K562 (cell line): Measurements from ENCODE around the gene SPINT4. TPM values are rescaled to one million over a fixed set of nuclear protein-coding genes. Genes with fewer than 3 reads are reported as not detected.

Source experiments
- ATAC-seq: fragments of 200-7000 bp; cut with Tn5 transposase; 3 replicates; pipeline ENCODE4 v1.9.1; 2020; ENCODE audit warnings: moderate library complexity
- BruUV-seq: library from RNA; stranded (reverse); fragments of 400-500 nt; replicated peaks from 2 replicates; lab custom pipeline; 2021; lab: Mats Ljungman, UMichigan
- CTCF ChIA-PET: fragments of 300-600 bp; formaldehyde crosslinking; extraction: SDS; loops from one replicate; lab custom pipeline; 2021; ENCODE audit warnings: low intra/inter-chr PET ratio; lab: Yijun Ruan, JAX
- POLR2A ChIA-PET: fragments of 300-600, 350-650 bp; sonication (Branson Sonifier 250); formaldehyde crosslinking; extraction: SDS; loops from one replicate; lab custom pipeline; 2021; ENCODE audit warnings: antibody characterized with exemption, inconsistent platforms; lab: Yijun Ruan, JAX
- DNase-seq, 4 experiments: peaks; one replicate each; pipeline versions ENCODE4 v3.0.0 to v3.0.0-alpha.2; 2011 to 2018; ENCODE audit warnings: low spot score in 3 of 4, mixed read lengths in 3 of 4; ENCODE audit errors: extremely low read depth in 1 of 4
- FAIRE-seq: peaks from 2 replicates; lab custom pipeline; 2011; peaks lifted over from hg19 to GRCh38; lab: Jason Lieb, UNC
- H2AFZ ChIP-seq: 2 replicates; pipeline ENCODE4 v1.6.0; 2011; ENCODE audit warnings: low read depth, low read length, control low read depth, inconsistent platforms
- H3K27ac ChIP-seq: fragments of 200-600 bp; 3 replicates; pipeline ENCODE4 v1.8.0; 2011; ENCODE audit warnings: low read depth, mild to moderate bottlenecking, control low read depth, inconsistent platforms, low read length, moderate library complexity, mixed read lengths; ENCODE audit errors: extremely low read depth
- H3K27me3 ChIP-seq, 2 experiments: fragments of 300-600 bp in 1 of 2; 2 replicates in 1 of 2; 3 replicates in 1 of 2; pipeline versions ENCODE4 v1.6.0 to v1.8.0; 2011; ENCODE audit warnings: inconsistent platforms in 2 of 2, low read length in 2 of 2, mild to moderate bottlenecking in 1 of 2, mixed read lengths in 1 of 2, moderate library complexity in 1 of 2; ENCODE audit not compliant: control insufficient read depth in 2 of 2, insufficient read depth in 2 of 2
- H3K36me3 ChIP-seq: fragments of 300-600 bp; 3 replicates; pipeline ENCODE4 v1.8.0; 2011; ENCODE audit warnings: mild to moderate bottlenecking, low read length, inconsistent platforms; ENCODE audit not compliant: control insufficient read depth, insufficient read depth
- H3K4me1 ChIP-seq, 2 experiments: fragments of 200-600 bp in 1 of 2; replicated peaks in 1 of 2; 2 replicates in 1 of 2; 3 replicates in 1 of 2; pipeline versions ENCODE4 v1.5.1 to v1.8.0; 2011; ENCODE audit warnings: inconsistent platforms in 2 of 2, low read length in 2 of 2, mild to moderate bottlenecking in 1 of 2, mixed read lengths in 1 of 2, moderate library complexity in 1 of 2; ENCODE audit not compliant: control insufficient read depth in 2 of 2, insufficient read depth in 2 of 2
- H3K4me2 ChIP-seq: 2 replicates; pipeline ENCODE4 v1.6.1; 2011; ENCODE audit warnings: low read length, control low read depth, inconsistent platforms, mixed read lengths; ENCODE audit not compliant: insufficient read depth
- H3K4me3 ChIP-seq: fragments of 200-600 bp; sonication (generic), shearing (Covaris generic); 2 replicates; pipeline ENCODE4 v1.5.1; 2016; ENCODE audit warnings: control low read depth, inconsistent platforms
- H3K79me2 ChIP-seq: fragments of 200-600 bp; 3 replicates; pipeline ENCODE4 v1.8.0; 2011; ENCODE audit warnings: low read length, inconsistent platforms; ENCODE audit not compliant: control insufficient read depth, insufficient read depth
- H3K9ac ChIP-seq, 2 experiments: 2 replicates each; pipeline versions ENCODE4 v1.6.0 to v1.6.1; 2011; ENCODE audit warnings: low read depth in 2 of 2, low read length in 2 of 2, control low read depth in 1 of 2, inconsistent platforms in 1 of 2, mild to moderate bottlenecking in 1 of 2, mixed read lengths in 1 of 2; ENCODE audit not compliant: insufficient read depth in 1 of 2
- H3K9me1 ChIP-seq: one replicate; pipeline ENCODE4 v1.6.0; 2011; ENCODE audit warnings: inconsistent platforms, mild to moderate bottlenecking, low read length, moderate library complexity; ENCODE audit not compliant: control insufficient read depth, insufficient read depth
- H3K9me3 ChIP-seq: replicated peaks from 2 replicates; pipeline ENCODE4 v1.5.1; 2011; ENCODE audit warnings: low read depth, low read length, inconsistent platforms; ENCODE audit not compliant: control insufficient read depth, insufficient read depth
- H4K20me1 ChIP-seq: replicated peaks from 2 replicates; pipeline ENCODE4 v1.6.1; 2011; ENCODE audit warnings: low read length, inconsistent platforms, mixed read lengths; ENCODE audit not compliant: control insufficient read depth, insufficient read depth
- CSDE1 ChIP-seq, 2 experiments: fragments of 450-650 bp; IDR thresholded peaks; 2 replicates each; pipeline ENCODE4 v1.6.1; 2016; ENCODE audit warnings: mild to moderate bottlenecking in 1 of 2
- FOXM1 ChIP-seq, 2 experiments: fragments of 450-650 bp in 1 of 2; sonication (generic) in 1 of 2; formaldehyde crosslinking in 1 of 2; IDR thresholded peaks; 2 replicates each; pipeline versions ENCODE4 v1.6.1 to v1.9.0; 2017 to 2022; ENCODE audit warnings: low read depth in 2 of 2, mild to moderate bottlenecking in 2 of 2, missing genetic modification reagents in 1 of 2, moderate library complexity in 1 of 2
- ZNF184 ChIP-seq: sonication (generic); formaldehyde crosslinking; IDR thresholded peaks from 2 replicates; pipeline ENCODE4 v1.5.0; 2020; ENCODE audit warnings: missing genetic modification reagents
- WGBS: fragments of 100-300 bp; shearing (Covaris generic); methylation state at CpG from one replicate; pipeline ENCODE4 v1.1.6; 2016; ENCODE audit warnings: low coverage, mixed read lengths; ENCODE audit not compliant: insufficient coverage; ENCODE audit errors: missing lambda C conversion rate; 5-methylcytosine and 5-hydroxymethylcytosine counted together
- in situ Hi-C: fragments of 300-500 bp; cut with MboI; formaldehyde crosslinking; loops from 4 replicates; pipeline ENCODE4 v1.15.0; 2018; ENCODE audit warnings: inconsistent platforms, mixed read lengths
- intact Hi-C: fragments of 100-400 bp; cut with micrococcal nuclease; formaldehyde crosslinking; loops from 2 replicates; pipeline ENCODE4 v1.14.2; 2022
- polyA plus RNA-seq, 8 experiments: library from polyadenylated mRNA; depleted of rRNA in 4 of 8; stranded (reverse) in 5 of 8; unstranded in 3 of 8; fragments of >200 nt; fragmentation: Nextera tagmentation in 2 of 8; fragmentation: Illumina TruSeq in 1 of 8; extraction: Ambion mirVana in 2 of 8; extraction: Trizol in 1 of 8; gene quantifications; 2 replicates each; pipeline versions ENCODE4 v1.2.1 to v1.2.3, GENCODE V29; 2011 to 2014; ENCODE audit warnings: inconsistent platforms in 1 of 8, missing spikeins in 1 of 8
- total RNA-seq, 7 experiments: library from RNA; depleted of rRNA in 6 of 7; stranded (reverse); fragments of >200 nt in 6 of 7; fragmentation: Illumina TruSeq in 2 of 7; extraction: Trizol in 2 of 7; gene quantifications; 2 replicates each; pipeline versions ENCODE4 v1.2.1 to v1.2.3, GENCODE V29; 2011 to 2021; ENCODE audit warnings: low replicate concordance in 1 of 7
- TF ChIP-seq, protein P1 (sequence below): fragments of 450-650 bp; IDR thresholded peaks from 2 replicates; pipeline ENCODE4 v1.6.1; 2016

SPINT4 gene
- total and polyA plus RNA-seq, 9 of the 15 experiments (the other 6 are each of a cell fraction or from before 2014, with no cell fraction given): not detected

DNA sequence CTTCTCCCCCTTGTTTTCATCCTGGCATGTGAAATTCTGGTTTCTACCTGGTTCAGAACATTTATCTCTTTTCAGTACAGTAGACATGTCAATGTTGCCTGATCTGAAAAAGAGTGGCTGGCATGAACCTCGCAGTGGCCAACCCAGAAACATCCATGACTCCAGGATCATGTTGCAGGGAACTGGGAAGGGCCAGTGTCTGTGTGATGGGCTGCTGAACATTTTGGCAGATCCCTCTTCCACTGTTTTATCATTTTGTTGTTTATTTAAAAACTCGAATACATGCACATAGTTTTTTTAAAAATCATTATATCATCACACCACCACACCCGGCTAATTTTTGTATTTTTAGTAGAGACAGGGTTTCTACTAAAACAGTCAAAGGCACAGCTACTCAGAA, 50.5 kb downstream of the SPINT4 start (continued):
- TF ChIP-seq ZNF184 (CRISPR knock-in tag): no peak
- TF ChIP-seq, all 486 proteins: peak for 0

DNA sequence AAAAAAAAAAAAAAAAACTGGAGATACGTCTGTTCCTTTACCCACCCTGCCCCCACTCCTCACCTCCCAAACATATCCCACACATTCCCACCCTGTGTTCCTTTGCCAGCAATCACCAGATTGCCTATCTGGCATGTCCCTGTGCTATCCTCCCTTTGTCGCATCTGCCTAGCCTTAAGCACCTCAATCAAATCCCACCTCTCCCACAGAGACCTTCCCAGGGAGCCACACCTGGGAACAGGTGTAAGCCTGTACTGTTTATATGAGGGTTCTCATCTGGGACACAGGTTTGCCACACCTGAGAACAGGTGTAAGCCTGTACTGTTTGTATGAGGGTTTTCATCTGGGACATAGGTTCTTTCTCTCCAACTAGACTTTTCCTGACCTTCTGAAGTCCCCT, 52.8 kb downstream of the SPINT4 start:
- peaks cover 0 to 11% of the 10 kb centered on the region in 2 experiments; a peak in 4 of 5 replicates for H3K4me1 ChIP-seq
- H3K79me2 ChIP-seq: no peaks in the 10 kb centered on the region
- no peaks in the 10 kb centered on the region for H4K20me1 ChIP-seq
- H3K27me3 ChIP-seq: peaks cover 5 to 8% of the 10 kb centered on the region in 2 experiments
- H3K4me3 ChIP-seq: no peak overlapping the region
- no peaks in the 10 kb centered on the region for H3K9me1 ChIP-seq
- H3K4me2 ChIP-seq: no peak overlapping the region
- DNase-seq: no peak
- TF ChIP-seq, protein P1, sequence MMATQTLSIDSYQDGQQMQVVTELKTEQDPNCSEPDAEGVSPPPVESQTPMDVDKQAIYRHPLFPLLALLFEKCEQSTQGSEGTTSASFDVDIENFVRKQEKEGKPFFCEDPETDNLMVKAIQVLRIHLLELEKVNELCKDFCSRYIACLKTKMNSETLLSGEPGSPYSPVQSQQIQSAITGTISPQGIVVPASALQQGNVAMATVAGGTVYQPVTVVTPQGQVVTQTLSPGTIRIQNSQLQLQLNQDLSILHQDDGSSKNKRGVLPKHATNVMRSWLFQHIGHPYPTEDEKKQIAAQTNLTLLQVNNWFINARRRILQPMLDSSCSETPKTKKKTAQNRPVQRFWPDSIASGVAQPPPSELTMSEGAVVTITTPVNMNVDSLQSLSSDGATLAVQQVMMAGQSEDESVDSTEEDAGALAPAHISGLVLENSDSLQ: no peak
- no peak for TF ChIP-seq CSDE1 (IDR thresholded peaks at IDR 0.05)
- TF ChIP-seq FOXM1 (IDR thresholded peaks at IDR 0.05; ENCODE audit: low read depth): no peak
- no peak for TF ChIP-seq FOXM1 (CRISPR knock-in tag; IDR thresholded peaks at IDR 0.05; ENCODE audit: low read depth)
- no peak overlapping the region for H3K9ac ChIP-seq
- no peak for FAIRE-seq
- POLR2A ChIA-PET: no interaction called here
- ATAC-seq: no peak
- no peak overlapping the region for H3K27ac ChIP-seq
- BruUV-seq: no TSS peak
- H3K9me3 ChIP-seq: no peaks in the 10 kb centered on the region
- no peaks in the 10 kb centered on the region for H3K36me3 ChIP-seq
- H2AFZ ChIP-seq: no peak overlapping the region
- CTCF ChIA-PET: interaction anchor here (0.6 kb wide), 1 partner anchor 191 kb away, joined by 3 read pairs; no protein-coding TSS in a partner anchor
- 5% methylated on average over 1 of the region's 2 CpGs for WGBS
- intact Hi-C loops (loop anchor here (5.0 kb wide), 2 partner anchors 318 to 403 kb away; no protein-coding TSS in a partner anchor), in situ Hi-C loops (loop anchor here (5.0 to 10.0 kb wide), 2 partner anchors 320 to 453 kb away; no protein-coding TSS in a partner anchor)
